ENCODE results near the gene INTS3.
"Not testable (repeated sequence)": the region's sequence is repeated elsewhere in the genome, so short reads cannot be mapped to it uniquely, and the experiment has no call there.

The INTS3 gene

GRCh38 chr1:153698923-153699714 is 28.7 kb upstream of the INTS3 start:
- no peak for DNase-seq (ENCODE audit: low read depth)

- no peak for DNase-seq (ENCODE audit: low read depth)
These were observed 28.1 kb upstream of the INTS3 start for GRCh38 chr1:153699768-153700167.

- DNase-seq (ENCODE audit: low read depth), result no peak
These were observed 22.4 kb upstream of the INTS3 start for GRCh38 chr1:153705484-153705883.

- no peak for DNase-seq (ENCODE audit: low read depth)
These were observed 16.8 kb upstream of the INTS3 start for GRCh38 chr1:153711026-153711425.

GRCh38 chr1:153716211-153716610 is 11.6 kb upstream of the INTS3 start:
- not testable (repeated sequence) for DNase-seq (ENCODE audit: low read depth)

GRCh38 chr1:153717330-153717729 is 10.5 kb upstream of the INTS3 start:
- DNase-seq (ENCODE audit: low read depth), result no peak

GRCh38 chr1:153723687-153724086 is 4.2 kb upstream of the INTS3 start:
- no peak for DNase-seq (ENCODE audit: low read depth)

- not testable (repeated sequence) for DNase-seq (ENCODE audit: low read depth)
These were observed 3.2 kb upstream of the INTS3 start for GRCh38 chr1:153724634-153725033.

GRCh38 chr1:153728305-153729066 is 636 bp downstream of the INTS3 start:
- peak; percentile 13 for DNase-seq (ENCODE audit: low read depth)

GRCh38 chr1:153730468-153730988 is 2.7 kb downstream of the INTS3 start:
- no peak for DNase-seq (ENCODE audit: low read depth)

- no peak for DNase-seq (ENCODE audit: low read depth)
These were observed 6.1 kb downstream of the INTS3 start for GRCh38 chr1:153733970-153734369.

- no peak for DNase-seq (ENCODE audit: low read depth)
These were observed 6.7 kb downstream of the INTS3 start for GRCh38 chr1:153734396-153735089.

- no peak for DNase-seq (ENCODE audit: low read depth)
These were observed 7.2 kb downstream of the INTS3 start for GRCh38 chr1:153735090-153735420.

GRCh38 chr1:153741986-153742385 is 14.1 kb downstream of the INTS3 start:
- DNase-seq (ENCODE audit: low read depth), result no peak

GRCh38 chr1:153742411-153743142 is 14.7 kb downstream of the INTS3 start:
- DNase-seq (ENCODE audit: low read depth), result no peak

GRCh38 chr1:153745417-153745816 is 17.6 kb downstream of the INTS3 start:
- DNase-seq (ENCODE audit: low read depth), result no peak

- DNase-seq (ENCODE audit: low read depth), result no peak
These were observed 18.3 kb downstream of the INTS3 start for GRCh38 chr1:153746174-153746573.

- no peak for DNase-seq (ENCODE audit: low read depth)
These were observed 21.1 kb downstream of the INTS3 start for GRCh38 chr1:153748903-153749302.

- peak; percentile 62 for DNase-seq (ENCODE audit: low read depth)
These were observed 21.7 kb downstream of the INTS3 start for GRCh38 chr1:153749408-153750005.

GRCh38 chr1:153750026-153750995 is 22.5 kb downstream of the INTS3 start:
- no peak for DNase-seq (ENCODE audit: low read depth)

Measured in activated T-helper 1 cell treated with Interleukin-2 at 50 U/mL for 16 hours (primary cell).